ENCODE data around the gene VCL. TPM values are rescaled to one million over a fixed set of nuclear protein-coding genes. Genes with fewer than 3 reads are reported as not detected.

Gene VCL
- total RNA-seq, 2 donors from 2014 or later, result 97.2 to 285 TPM

DNA sequence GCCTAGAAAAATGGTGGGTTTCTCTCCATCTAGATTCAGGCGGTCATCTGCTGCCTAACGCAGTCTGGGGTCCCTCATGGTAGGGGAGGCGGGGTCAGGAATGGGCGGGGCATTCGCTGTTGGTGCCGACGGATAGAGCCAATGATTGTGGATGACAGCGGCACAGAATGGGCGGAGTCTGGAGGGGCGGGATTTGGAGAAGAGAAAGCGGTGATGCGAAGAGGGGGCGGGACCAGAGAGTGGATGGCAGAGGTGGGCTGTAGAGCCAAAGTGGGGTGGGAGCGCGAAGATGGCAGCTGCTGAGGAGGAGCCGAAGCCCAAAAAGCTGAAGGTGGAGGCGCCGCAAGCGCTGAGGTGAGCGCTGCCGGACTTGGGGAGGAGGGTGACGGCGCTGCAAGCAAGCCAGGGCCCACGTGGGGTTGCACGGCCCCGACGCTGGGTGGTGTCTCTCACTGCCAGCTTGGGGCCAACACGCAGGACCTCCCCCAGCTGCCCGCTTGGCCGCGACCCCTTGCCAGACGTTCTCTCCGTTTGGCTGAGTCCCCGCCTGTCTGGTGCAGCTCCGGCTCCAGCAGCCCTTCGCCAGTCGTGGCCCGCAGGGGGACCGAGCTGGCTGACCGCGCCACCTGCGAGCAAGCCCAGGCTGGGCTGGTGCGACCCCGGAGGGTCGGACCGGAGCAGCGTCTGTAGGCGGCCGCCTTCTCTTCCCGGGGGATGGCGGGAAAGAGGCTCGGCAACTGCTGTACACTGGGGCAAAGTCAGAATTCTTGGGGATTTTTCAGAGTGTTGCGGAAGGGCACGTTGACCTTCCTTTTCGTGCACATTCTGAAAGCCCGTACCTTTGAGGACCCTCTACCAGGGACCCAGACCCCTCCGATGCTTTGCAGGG is 153.3 kb downstream of the VCL start, which contains the start of gene ADK:
ADK (plus strand) TSS at position 232 of the 889 bp plus-strand sequence; CDS start at position 290, 58 bp downstream.
- Histone ChIP-seq H3K9me3 (no peaks in the 10 kb centered on the region), H3K4me3 (peak within 1 kb of the TSS; percentile 69 to 92), H3K27ac (peak within 1 kb of the TSS; percentile 84 to 92), H3K27me3 (replicated peaks; ENCODE audit: insufficient read depth) (no peaks in the 10 kb centered on the region), H3K4me1 (replicated peaks) (peaks cover 2% of the 10 kb centered on the region), H3K36me3 (no peaks in the 10 kb centered on the region)
- TF ChIP-seq POLR2AphosphoS5 (IDR thresholded peaks at IDR 0.05) (peak; percentile 95), POLR2A (IDR thresholded peaks at IDR 0.05) (peak; percentile 80)
- TF ChIP-seq, protein P1, sequence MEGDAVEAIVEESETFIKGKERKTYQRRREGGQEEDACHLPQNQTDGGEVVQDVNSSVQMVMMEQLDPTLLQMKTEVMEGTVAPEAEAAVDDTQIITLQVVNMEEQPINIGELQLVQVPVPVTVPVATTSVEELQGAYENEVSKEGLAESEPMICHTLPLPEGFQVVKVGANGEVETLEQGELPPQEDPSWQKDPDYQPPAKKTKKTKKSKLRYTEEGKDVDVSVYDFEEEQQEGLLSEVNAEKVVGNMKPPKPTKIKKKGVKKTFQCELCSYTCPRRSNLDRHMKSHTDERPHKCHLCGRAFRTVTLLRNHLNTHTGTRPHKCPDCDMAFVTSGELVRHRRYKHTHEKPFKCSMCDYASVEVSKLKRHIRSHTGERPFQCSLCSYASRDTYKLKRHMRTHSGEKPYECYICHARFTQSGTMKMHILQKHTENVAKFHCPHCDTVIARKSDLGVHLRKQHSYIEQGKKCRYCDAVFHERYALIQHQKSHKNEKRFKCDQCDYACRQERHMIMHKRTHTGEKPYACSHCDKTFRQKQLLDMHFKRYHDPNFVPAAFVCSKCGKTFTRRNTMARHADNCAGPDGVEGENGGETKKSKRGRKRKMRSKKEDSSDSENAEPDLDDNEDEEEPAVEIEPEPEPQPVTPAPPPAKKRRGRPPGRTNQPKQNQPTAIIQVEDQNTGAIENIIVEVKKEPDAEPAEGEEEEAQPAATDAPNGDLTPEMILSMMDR (IDR thresholded peaks at IDR 0.05), result peak in 2 of 4 experiments; percentile 45 to 50
- under 1% methylated on average over 55 of the region's 57 CpGs for WGBS
- peak; percentile 99 for DNase-seq (ENCODE audit: low spot score)
- intact Hi-C loops (cut with DNase I), result no loop called here

DNA sequence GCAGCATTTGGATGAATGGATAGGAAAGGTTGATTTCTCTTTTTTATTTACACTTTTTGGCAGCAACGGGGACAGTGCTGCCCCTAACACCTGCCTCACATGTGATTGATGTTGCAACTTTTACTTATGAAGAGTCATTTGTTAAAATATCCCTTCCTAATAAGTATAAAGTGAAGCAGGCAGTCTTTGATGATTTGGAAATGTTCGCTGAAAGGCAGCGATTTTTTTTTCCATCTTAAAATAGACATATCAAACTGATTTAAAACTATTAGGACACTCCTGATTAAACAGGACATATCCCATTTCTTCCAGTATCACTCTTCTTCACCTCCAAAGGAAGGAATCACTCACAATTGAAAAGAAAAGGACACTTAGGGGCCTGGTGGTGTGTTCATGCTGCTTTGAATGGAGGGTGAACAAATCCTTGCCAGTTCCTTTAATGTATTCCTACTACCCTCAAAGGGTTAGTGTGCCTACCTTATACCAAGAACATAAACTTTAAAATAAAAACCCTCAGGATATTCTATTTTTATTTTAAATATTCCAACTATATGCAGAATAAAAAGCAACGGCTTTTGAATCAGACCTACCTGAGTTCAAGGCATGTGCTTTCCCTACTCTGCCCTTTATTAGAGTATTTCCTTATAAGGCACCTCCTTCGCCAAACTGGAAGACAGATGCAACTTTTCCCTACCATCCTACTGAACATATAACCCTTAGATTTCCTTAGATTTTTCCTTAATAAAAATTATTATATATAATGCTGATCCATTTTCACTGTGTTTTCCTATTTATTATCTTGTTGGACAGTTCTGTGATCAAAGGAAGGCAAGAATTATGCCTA is 154.2 kb downstream of the VCL start:
- H3K9me3 ChIP-seq, result no peaks in the 10 kb centered on the region
- no peak for DNase-seq (ENCODE audit: low spot score)
- 16% methylated on average over 5 of the region's 5 CpGs for WGBS
- TF ChIP-seq, protein P1 (IDR thresholded peaks at IDR 0.05), result no peak
- TF ChIP-seq POLR2AphosphoS5 (IDR thresholded peaks at IDR 0.05) (no peak), POLR2A (IDR thresholded peaks at IDR 0.05) (no peak)
- no peaks in the 10 kb centered on the region for H3K27me3 ChIP-seq (replicated peaks; ENCODE audit: insufficient read depth)
- intact Hi-C loops (cut with DNase I), result no loop called here
- H3K4me3 ChIP-seq, result peak overlapping the region; percentile 69 to 92
- no peaks in the 10 kb centered on the region for H3K36me3 ChIP-seq
- H3K27ac ChIP-seq, result peak overlapping the region; percentile 84 to 92
- peaks cover 2% of the 10 kb centered on the region for H3K4me1 ChIP-seq (replicated peaks)

DNA sequence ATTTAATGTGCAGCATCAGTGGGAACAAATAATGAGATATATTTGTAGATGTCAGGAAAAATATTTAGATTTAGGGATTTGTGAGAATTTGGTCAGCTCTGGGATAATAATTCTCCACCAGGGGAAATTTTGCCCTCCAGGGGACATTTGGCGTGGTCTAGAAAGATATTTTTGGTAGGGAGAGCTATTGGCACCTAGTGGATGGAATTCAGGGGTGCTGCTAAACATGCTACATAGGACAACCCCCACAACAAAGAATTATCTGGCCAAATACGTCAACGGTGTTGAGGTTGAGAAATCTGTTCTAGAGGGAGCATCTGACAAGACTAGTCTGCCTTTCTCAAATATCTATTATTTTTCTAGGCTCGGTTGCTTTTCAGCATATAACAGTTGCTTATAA is 155.2 kb downstream of the VCL start:
- H3K4me3 ChIP-seq, result no peak overlapping the region
- no peak overlapping the region for H3K27ac ChIP-seq
- TF ChIP-seq POLR2AphosphoS5 (IDR thresholded peaks at IDR 0.05), result no peak
- TF ChIP-seq, protein P1 (IDR thresholded peaks at IDR 0.05), result peak in 3 of 4 experiments; percentile 3 to 63 (median 43)
- no peaks in the 10 kb centered on the region for H3K36me3 ChIP-seq
- DNase-seq (ENCODE audit: low spot score), result no peak
- WGBS, result 24% methylated on average over 4 of the region's 4 CpGs
- no peaks in the 10 kb centered on the region for H3K27me3 ChIP-seq (replicated peaks; ENCODE audit: insufficient read depth)
- H3K9me3 ChIP-seq, result no peaks in the 10 kb centered on the region
- intact Hi-C loops (cut with DNase I), result no loop called here
- peaks cover 2% of the 10 kb centered on the region for H3K4me1 ChIP-seq (replicated peaks)

DNA sequence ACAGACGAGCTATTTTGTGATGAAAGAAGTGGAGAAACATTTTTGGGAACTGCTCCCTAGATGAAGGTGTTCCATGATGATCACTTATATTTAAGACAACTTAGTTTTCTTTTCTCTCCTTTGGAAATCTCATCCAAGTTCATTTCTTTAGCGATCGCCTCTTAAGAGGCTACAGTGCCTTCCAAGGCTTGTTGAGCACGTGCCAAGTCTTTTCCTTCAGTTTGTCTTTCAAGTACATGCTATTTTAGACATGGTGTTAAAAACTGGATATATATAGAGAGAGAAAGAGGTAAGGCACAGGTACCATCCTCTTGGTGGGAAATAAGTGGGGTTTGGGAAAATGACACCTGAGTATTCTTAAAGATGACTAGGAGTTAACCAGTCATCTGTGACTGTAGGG is 155.8 kb downstream of the VCL start:
- TF ChIP-seq POLR2AphosphoS5 (IDR thresholded peaks at IDR 0.05), result no peak
- no peaks in the 10 kb centered on the region for H3K9me3 ChIP-seq
- intact Hi-C loops (cut with DNase I), result no loop called here
- no peaks in the 10 kb centered on the region for H3K36me3 ChIP-seq
- DNase-seq (ENCODE audit: low spot score), result no peak
- H3K4me3 ChIP-seq, result no peak overlapping the region
- no peaks in the 10 kb centered on the region for H3K27me3 ChIP-seq (replicated peaks; ENCODE audit: insufficient read depth)
- no peak overlapping the region for H3K27ac ChIP-seq
- H3K4me1 ChIP-seq (replicated peaks), result peaks cover 2% of the 10 kb centered on the region
- WGBS, result 23% methylated on average over 4 of the region's 4 CpGs

DNA sequence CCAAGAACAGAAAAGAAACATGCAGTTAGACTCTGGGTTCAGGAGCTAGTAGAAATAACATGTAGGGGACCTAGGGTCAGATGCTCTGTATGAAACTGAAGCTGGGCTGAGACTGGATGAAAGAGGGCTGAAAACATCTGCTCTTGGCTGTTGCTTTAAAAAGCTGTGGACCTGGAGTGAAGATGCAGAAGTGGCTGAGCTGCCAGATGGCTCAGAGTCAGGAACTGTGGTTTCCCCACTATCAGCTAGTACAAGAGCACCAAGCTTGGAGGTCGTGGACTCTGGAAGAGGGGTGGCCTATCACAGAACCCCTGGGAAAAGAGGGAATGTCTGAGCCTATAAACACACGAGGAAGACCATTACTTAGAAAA is 159.0 kb downstream of the VCL start:
- Histone ChIP-seq H3K36me3 (no peaks in the 10 kb centered on the region), H3K27me3 (replicated peaks; ENCODE audit: insufficient read depth) (no peaks in the 10 kb centered on the region), H3K4me3 (no peak overlapping the region), H3K27ac (no peak overlapping the region), H3K9me3 (no peaks in the 10 kb centered on the region), H3K4me1 (replicated peaks) (peaks cover 2% of the 10 kb centered on the region)
- TF ChIP-seq, protein P1 (IDR thresholded peaks at IDR 0.05), result no peak
- TF ChIP-seq POLR2A (IDR thresholded peaks at IDR 0.05) (no peak), POLR2AphosphoS5 (IDR thresholded peaks at IDR 0.05) (no peak)
- no peak for DNase-seq (ENCODE audit: low spot score)
- 30% methylated on average over 2 of the region's 2 CpGs for whole genome bisulfite sequencing
- intact Hi-C loops (cut with DNase I), result no loop called here
